Transverse colon (tissue), 3 donors: ENCODE results near the gene AFM.

Experiments
- EP300 ChIP-seq: sonication (generic); formaldehyde crosslinking; IDR thresholded peaks from one replicate; pipeline ENCODE4 v1.6.1; 2017; ENCODE audit warnings: antibody characterized with exemption, low read depth
- POLR2A ChIP-seq: fragments of 450-650 bp; IDR thresholded peaks from one replicate; pipeline ENCODE4 v1.6.1; 2016; ENCODE audit warnings: antibody characterized with exemption, mild to moderate bottlenecking, moderate library complexity
- TF ChIP-seq, protein P1 (sequence below), 5 experiments: fragments of 200-600 bp in 3 of 5; fragments of 450-650 bp in 2 of 5; sonication (generic) in 3 of 5; IDR thresholded peaks; 1 replicate in 2 of 5; 2 replicates in 3 of 5; pipeline ENCODE4 v1.5.1; 2016 to 2017; ENCODE audit warnings: antibody characterized with exemption in 5 of 5, inconsistent platforms in 3 of 5, mild to moderate bottlenecking in 2 of 5, moderate library complexity in 1 of 5

- TF ChIP-seq, protein P1, sequence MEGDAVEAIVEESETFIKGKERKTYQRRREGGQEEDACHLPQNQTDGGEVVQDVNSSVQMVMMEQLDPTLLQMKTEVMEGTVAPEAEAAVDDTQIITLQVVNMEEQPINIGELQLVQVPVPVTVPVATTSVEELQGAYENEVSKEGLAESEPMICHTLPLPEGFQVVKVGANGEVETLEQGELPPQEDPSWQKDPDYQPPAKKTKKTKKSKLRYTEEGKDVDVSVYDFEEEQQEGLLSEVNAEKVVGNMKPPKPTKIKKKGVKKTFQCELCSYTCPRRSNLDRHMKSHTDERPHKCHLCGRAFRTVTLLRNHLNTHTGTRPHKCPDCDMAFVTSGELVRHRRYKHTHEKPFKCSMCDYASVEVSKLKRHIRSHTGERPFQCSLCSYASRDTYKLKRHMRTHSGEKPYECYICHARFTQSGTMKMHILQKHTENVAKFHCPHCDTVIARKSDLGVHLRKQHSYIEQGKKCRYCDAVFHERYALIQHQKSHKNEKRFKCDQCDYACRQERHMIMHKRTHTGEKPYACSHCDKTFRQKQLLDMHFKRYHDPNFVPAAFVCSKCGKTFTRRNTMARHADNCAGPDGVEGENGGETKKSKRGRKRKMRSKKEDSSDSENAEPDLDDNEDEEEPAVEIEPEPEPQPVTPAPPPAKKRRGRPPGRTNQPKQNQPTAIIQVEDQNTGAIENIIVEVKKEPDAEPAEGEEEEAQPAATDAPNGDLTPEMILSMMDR (IDR thresholded peaks at IDR 0.05), result no peak
- TF ChIP-seq POLR2A, result no peak
- TF ChIP-seq EP300, result no peak
Measured at GRCh38 chr4:73445383-73446335, 35.9 kb upstream of the AFM start.
